Measurements from ENCODE around the gene CFAP299. TPM values are rescaled to one million over a fixed set of nuclear protein-coding genes. Genes with fewer than 3 reads are reported as not detected.

The CFAP299 gene
- total and polyA plus RNA-seq, 9 of the 15 experiments (the other 6 are each of a cell fraction or from before 2014, with no cell fraction given), result 0.09 to 3.0 (median 0.76) TPM

- TF ChIP-seq ZBTB8A (IDR thresholded peaks at IDR 0.05; ENCODE audit: partially characterized antibody) (no peak), ZBTB1 (CRISPR knock-in tag; IDR thresholded peaks at IDR 0.05; ENCODE audit: borderline replicate concordance, low read depth) (no peak), CTBP1 (IDR thresholded peaks at IDR 0.05; ENCODE audit: borderline replicate concordance) (0 out of 2 replicates have a peak, but pooled peaks have one; percentile 22), ZFP36 (IDR thresholded peaks at IDR 0.05; ENCODE audit: low read depth, low read length, partially characterized antibody) (peak; percentile 15), XRCC3 (IDR thresholded peaks at IDR 0.05) (no peak), U2AF2 (optimal IDR thresholded peaks at IDR 0.05; ENCODE audit: low read depth, low read length) (no peak)
Observed at GRCh38 chr4:80471756-80472155, 136.2 kb downstream of the CFAP299 start (continued).

- POLR2A ChIA-PET, result no interaction called here
- WGBS (ENCODE audit: insufficient coverage, low coverage, missing lambda C conversion rate), result 4% methylated on average over 2 of the region's 2 CpGs
Observed at GRCh38 chr4:80475236-80475635, 139.7 kb downstream of the CFAP299 start.

More at GRCh38 chr4:80475236-80475635, 139.7 kb downstream of the CFAP299 start:
- no peaks in the 10 kb centered on the region for H3K4me1 ChIP-seq (replicated peaks in 1 of 2; ENCODE audit: control insufficient read depth in 2 of 2, insufficient read depth in 2 of 2, low read length in 2 of 2)
- FAIRE-seq, result no peak
- CTCF ChIA-PET (ENCODE audit: low intra/inter-chr PET ratio), result no interaction called here
- in situ Hi-C loops (cut with MboI), result no loop called here
- no peak overlapping the region for H3K4me2 ChIP-seq (ENCODE audit: insufficient read depth, low read length)
- H3K4me3 ChIP-seq, result no peak overlapping the region
- H3K9me1 ChIP-seq (ENCODE audit: control insufficient read depth, insufficient read depth, low read length), result no peaks in the 10 kb centered on the region
- intact Hi-C loops (cut with micrococcal nuclease), result no loop called here
- no peak overlapping the region for H3K27ac ChIP-seq (ENCODE audit: extremely low read depth, low read depth, low read length)
- H2AFZ ChIP-seq (ENCODE audit: low read depth, low read length), result no peak overlapping the region
- no peaks in the 10 kb centered on the region for H3K9me3 ChIP-seq (replicated peaks; ENCODE audit: control insufficient read depth, insufficient read depth, low read depth, low read length)
- H3K79me2 ChIP-seq (ENCODE audit: control insufficient read depth, insufficient read depth, low read length), result no peaks in the 10 kb centered on the region
- no peak for DNase-seq (ENCODE audit: extremely low read depth in 1 of 4, low spot score in 3 of 4)
- no peak overlapping the region for H3K9ac ChIP-seq (ENCODE audit: insufficient read depth in 1 of 2, low read depth in 2 of 2, low read length in 2 of 2)
- no peak for ATAC-seq
- H3K27me3 ChIP-seq (ENCODE audit: control insufficient read depth in 2 of 2, insufficient read depth in 2 of 2, low read length in 2 of 2), result no peaks in the 10 kb centered on the region
- BruUV-seq (replicated peaks), result no TSS peak
- H3K36me3 ChIP-seq (ENCODE audit: control insufficient read depth, insufficient read depth, low read length), result no peaks in the 10 kb centered on the region
- no peaks in the 10 kb centered on the region for H4K20me1 ChIP-seq (replicated peaks; ENCODE audit: control insufficient read depth, insufficient read depth, low read length)
- no peak for TF ChIP-seq POLR3G (IDR thresholded peaks at IDR 0.05; ENCODE audit: extremely low read depth, insufficient read length, insufficient replicate concordance)
- TF ChIP-seq SRF (CRISPR knock-in tag; IDR thresholded peaks at IDR 0.05), result peak in 1 of 2 experiments; percentile 16; a peak in 1 of 4 replicates

Data from K562 (cell line).